Neural cell (in vitro differentiated cells): ENCODE results near the gene SLC6A4.

Experiments
- CTCF ChIP-seq: fragments of 450-650 bp; IDR thresholded peaks from 2 replicates; pipeline ENCODE4 v1.5.1; 2014; ENCODE audit warnings: antibody characterized with exemption, mild to moderate bottlenecking, moderate library complexity; ENCODE audit not compliant: poor library complexity, severe bottlenecking
- EP300 ChIP-seq: fragments of 450-650 bp; conservative IDR thresholded peaks from 2 replicates; pipeline ENCODE4 v1.6.1; 2014; ENCODE audit warnings: antibody characterized with exemption, mild to moderate bottlenecking, moderate library complexity; ENCODE audit not compliant: poor library complexity, severe bottlenecking
- EZH2 ChIP-seq: fragments of 200-600, 300-800 bp; shearing (Covaris generic), sonication (generic); IDR thresholded peaks from 2 replicates; pipeline ENCODE4 v1.6.1; 2014; ENCODE audit warnings: antibody characterized with exemption, low read length, borderline replicate concordance, mild to moderate bottlenecking; ENCODE audit not compliant: insufficient read depth, poor library complexity, severe bottlenecking
- POLR2AphosphoS5 ChIP-seq: IDR thresholded peaks from 2 replicates; pipeline ENCODE4 v1.6.1; 2012
- RAD21 ChIP-seq: fragments of 450-650 bp; conservative IDR thresholded peaks from 2 replicates; pipeline ENCODE4 v1.6.1; 2014; ENCODE audit warnings: antibody characterized with exemption, mild to moderate bottlenecking, moderate library complexity

GRCh38 chr17:30172560-30172959 lies 62.9 kb downstream of the SLC6A4 start:
- TF ChIP-seq EZH2 (no peak), CTCF (no peak), POLR2AphosphoS5 (no peak), RAD21 (no peak), EP300 (no peak)
